Neural cell (in vitro differentiated cells): ENCODE measurements around the gene ARHGEF12. TPM values are rescaled to one million over a fixed set of nuclear protein-coding genes. Genes with fewer than 3 reads are reported as not detected.

Source experiments
- H2AFZ ChIP-seq: fragments of 200-600, 300-800 bp; sonication (generic), shearing (Covaris generic); 2 replicates; pipeline ENCODE4 v1.6.0; 2014; ENCODE audit warnings: low read depth, mild to moderate bottlenecking, antibody characterized with exemption, low read length, moderate library complexity
- H3F3A ChIP-seq: fragments of 200-600 bp; shearing (Covaris generic); 2 replicates; pipeline ENCODE4 v1.6.1; 2016; ENCODE audit warnings: mild to moderate bottlenecking, moderate library complexity, mixed read lengths, antibody characterized with exemption, low read length; ENCODE audit not compliant: insufficient read depth, poor library complexity, severe bottlenecking
- H3K27ac ChIP-seq: fragments of 200-600, 300-800 bp; sonication (generic), shearing (Covaris generic); 2 replicates; pipeline ENCODE4 v1.5.1; 2014; ENCODE audit warnings: mild to moderate bottlenecking, low read length, moderate library complexity
- H3K27me3 ChIP-seq: fragments of 300-800, 200-600 bp; sonication (generic), shearing (Covaris generic); 2 replicates; pipeline ENCODE4 v1.6.0; 2014; ENCODE audit warnings: mild to moderate bottlenecking, low read depth, low read length, moderate library complexity; ENCODE audit not compliant: insufficient read depth
- H3K36me3 ChIP-seq: fragments of 300-800, 200-600 bp; sonication (generic), shearing (Covaris generic); 2 replicates; pipeline ENCODE4 v1.5.1; 2014; ENCODE audit warnings: mild to moderate bottlenecking, antibody characterized with exemption, low read length, moderate library complexity; ENCODE audit not compliant: insufficient read depth
- H3K4me2 ChIP-seq: fragments of 300-800, 200-600 bp; sonication (generic), shearing (Covaris generic); 2 replicates; pipeline ENCODE4 v1.6.0; 2014; ENCODE audit warnings: mild to moderate bottlenecking, low read length
- H3K4me3 ChIP-seq: fragments of 300-800, 200-600 bp; sonication (generic), shearing (Covaris generic); 2 replicates; pipeline ENCODE4 v1.5.1; 2014; ENCODE audit warnings: mild to moderate bottlenecking, low read length, moderate library complexity
- H3K79me2 ChIP-seq: fragments of 200-600 bp; shearing (Covaris generic); replicated peaks from 2 replicates; pipeline ENCODE4 v1.6.0; 2014; ENCODE audit warnings: mild to moderate bottlenecking, low read length, moderate library complexity; ENCODE audit not compliant: insufficient read depth
- H3K9ac ChIP-seq: fragments of 300-800, 200-600 bp; sonication (generic), shearing (Covaris generic); 2 replicates; pipeline ENCODE4 v1.6.1; 2016; ENCODE audit warnings: mild to moderate bottlenecking, low read length, mixed read lengths
- H3K9me2 ChIP-seq: fragments of 200-600 bp; shearing (Covaris generic); 2 replicates; pipeline ENCODE4 v1.6.1; 2016; ENCODE audit warnings: mild to moderate bottlenecking, low read length, mixed read lengths; ENCODE audit not compliant: insufficient read depth
- H3K9me3 ChIP-seq: fragments of 200-600, 300-800 bp; sonication (generic), shearing (Covaris generic); 2 replicates; pipeline ENCODE4 v1.6.1; 2016; ENCODE audit warnings: mild to moderate bottlenecking, mixed run types, low read length, moderate library complexity, mixed read lengths
- H4K20me1 ChIP-seq: fragments of 200-600 bp; shearing (Covaris generic); 2 replicates; pipeline ENCODE4 v1.6.1; 2016; ENCODE audit warnings: mild to moderate bottlenecking, mixed run types; ENCODE audit not compliant: insufficient read depth
- CTCF ChIP-seq: fragments of 450-650 bp; IDR thresholded peaks from 2 replicates; pipeline ENCODE4 v1.5.1; 2014; ENCODE audit warnings: antibody characterized with exemption, mild to moderate bottlenecking, moderate library complexity; ENCODE audit not compliant: poor library complexity, severe bottlenecking
- EP300 ChIP-seq: fragments of 450-650 bp; conservative IDR thresholded peaks from 2 replicates; pipeline ENCODE4 v1.6.1; 2014; ENCODE audit warnings: antibody characterized with exemption, mild to moderate bottlenecking, moderate library complexity; ENCODE audit not compliant: poor library complexity, severe bottlenecking
- MXI1 ChIP-seq: fragments of 450-650 bp; conservative IDR thresholded peaks from 2 replicates; pipeline ENCODE4 v1.6.1; 2014; ENCODE audit warnings: antibody characterized with exemption, mild to moderate bottlenecking; ENCODE audit not compliant: poor library complexity, severe bottlenecking
- POLR2AphosphoS5 ChIP-seq: IDR thresholded peaks from 2 replicates; pipeline ENCODE4 v1.6.1; 2012
- RAD21 ChIP-seq: fragments of 450-650 bp; conservative IDR thresholded peaks from 2 replicates; pipeline ENCODE4 v1.6.1; 2014; ENCODE audit warnings: antibody characterized with exemption, mild to moderate bottlenecking, moderate library complexity
- REST ChIP-seq: IDR thresholded peaks from 2 replicates; pipeline ENCODE4 v1.6.1; 2012; ENCODE audit warnings: borderline replicate concordance
- SMC3 ChIP-seq: fragments of 450-650 bp; conservative IDR thresholded peaks from 2 replicates; pipeline ENCODE4 v1.6.1; 2014; ENCODE audit warnings: antibody characterized with exemption, mild to moderate bottlenecking, moderate library complexity; ENCODE audit not compliant: poor library complexity
- polyA plus RNA-seq: library from polyadenylated mRNA; depleted of rRNA; stranded (reverse); fragments of >200 nt; gene quantifications from 2 replicates; pipeline ENCODE4 v1.2.3, GENCODE V29; 2014

ARHGEF12 gene
- polyA plus RNA-seq, 1 donor from 2014 or later = 93.4 TPM

GRCh38 chr11:120335556-120335907, 681 bp upstream of the ARHGEF12 start:
- Histone ChIP-seq H3K9ac (peak overlapping the region; percentile 77), H3K79me2 (peaks cover 33% of the 10 kb centered on the region), H3K9me2 (no peaks in the 10 kb centered on the region), H3K27ac (no peak overlapping the region), H3K4me2 (peak overlapping the region; percentile 84), H4K20me1 (no peaks in the 10 kb centered on the region), H3K27me3 (no peaks in the 10 kb centered on the region), H3K36me3 (no peaks in the 10 kb centered on the region), H3K4me3 (peak overlapping the region; percentile 84), H3K9me3 (no peaks in the 10 kb centered on the region), H2AFZ (peak overlapping the region; percentile 22), H3F3A (no peaks in the 10 kb centered on the region)
- TF ChIP-seq SMC3 = no peak
- TF ChIP-seq CTCF = no peak
- no peak for TF ChIP-seq RAD21
- no peak for TF ChIP-seq EP300
- no peak for TF ChIP-seq POLR2AphosphoS5

- Histone ChIP-seq H3K9ac (peak overlapping the region; percentile 77), H3K36me3 (no peaks in the 10 kb centered on the region), H3K4me3 (peak overlapping the region; percentile 84), H3K9me2 (no peaks in the 10 kb centered on the region), H3K27ac (peak overlapping the region; percentile 33), H3K27me3 (no peaks in the 10 kb centered on the region), H3K9me3 (no peaks in the 10 kb centered on the region), H3F3A (no peaks in the 10 kb centered on the region), H3K4me2 (peak overlapping the region; percentile 79), H4K20me1 (no peaks in the 10 kb centered on the region), H3K79me2 (peaks cover 45% of the 10 kb centered on the region), H2AFZ (no peak overlapping the region)
- TF ChIP-seq CTCF (no peak), REST (no peak), SMC3 (no peak), MXI1 (no peak), POLR2AphosphoS5 (no peak), RAD21 (no peak)
Measured at GRCh38 chr11:120336641-120337354, 585 bp downstream of the ARHGEF12 start.
